Hepatocyte (in vitro differentiated cells): ENCODE data around the gene CD248.

ENCODE experiments used
- EZH2 ChIP-seq: fragments of 200-600 bp; sonication (generic); IDR thresholded peaks from 2 replicates; pipeline ENCODE4 v1.6.1; 2016; ENCODE audit warnings: antibody characterized with exemption, mild to moderate bottlenecking, borderline replicate concordance
- EZH2phosphoT487 ChIP-seq: fragments of 200-600 bp; sonication (generic); IDR thresholded peaks from one replicate; pipeline ENCODE4 v1.6.1; 2018; ENCODE audit warnings: antibody characterized with exemption, mild to moderate bottlenecking, low read depth, moderate library complexity; ENCODE audit not compliant: unreplicated experiment, severe bottlenecking
- TF ChIP-seq, protein P1 (sequence below): fragments of 200-600 bp; sonication (generic); IDR thresholded peaks from 2 replicates; pipeline ENCODE4 v1.5.1; 2016; ENCODE audit warnings: antibody characterized with exemption, mild to moderate bottlenecking; ENCODE audit not compliant: poor library complexity

DNA sequence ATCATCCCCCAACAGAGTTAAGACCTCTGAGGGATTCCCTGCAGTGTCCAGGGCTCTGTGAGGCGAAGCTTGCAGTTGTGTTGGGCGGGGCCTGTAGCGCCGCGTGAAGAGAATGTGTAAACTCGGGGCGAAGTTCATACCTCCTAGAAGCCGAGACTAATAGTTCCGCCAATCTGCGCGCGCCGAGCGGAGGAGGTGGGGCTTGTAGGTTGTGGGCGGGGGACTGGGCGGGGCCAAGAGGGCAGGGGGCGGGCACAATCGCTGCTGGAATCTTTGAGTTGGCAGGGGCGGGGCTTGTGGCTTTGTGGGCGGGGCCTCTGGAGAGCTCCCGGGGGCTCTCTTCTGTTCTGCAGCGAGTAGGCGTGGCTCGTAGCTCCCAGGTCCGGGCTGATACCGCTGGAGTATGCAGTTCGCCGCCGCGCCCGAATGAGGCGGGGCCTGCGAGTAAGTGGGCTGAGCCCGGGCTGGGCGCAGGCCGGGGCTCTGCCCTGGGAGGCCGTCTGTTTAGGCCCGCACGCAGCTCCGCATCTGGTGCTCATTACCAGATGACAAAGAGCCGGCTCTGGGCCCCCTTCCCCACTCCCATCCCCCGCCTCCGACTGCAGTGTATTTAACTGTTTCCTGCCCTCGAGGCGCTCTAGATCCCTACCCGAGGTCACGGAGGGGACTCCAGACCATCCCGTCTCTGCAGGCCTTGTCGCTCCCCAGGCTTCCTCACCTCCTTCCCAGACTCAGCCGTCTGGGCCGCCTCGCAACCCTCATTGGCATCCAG lies 4.1 kb downstream of the CD248 start:
- TF ChIP-seq, protein P1, sequence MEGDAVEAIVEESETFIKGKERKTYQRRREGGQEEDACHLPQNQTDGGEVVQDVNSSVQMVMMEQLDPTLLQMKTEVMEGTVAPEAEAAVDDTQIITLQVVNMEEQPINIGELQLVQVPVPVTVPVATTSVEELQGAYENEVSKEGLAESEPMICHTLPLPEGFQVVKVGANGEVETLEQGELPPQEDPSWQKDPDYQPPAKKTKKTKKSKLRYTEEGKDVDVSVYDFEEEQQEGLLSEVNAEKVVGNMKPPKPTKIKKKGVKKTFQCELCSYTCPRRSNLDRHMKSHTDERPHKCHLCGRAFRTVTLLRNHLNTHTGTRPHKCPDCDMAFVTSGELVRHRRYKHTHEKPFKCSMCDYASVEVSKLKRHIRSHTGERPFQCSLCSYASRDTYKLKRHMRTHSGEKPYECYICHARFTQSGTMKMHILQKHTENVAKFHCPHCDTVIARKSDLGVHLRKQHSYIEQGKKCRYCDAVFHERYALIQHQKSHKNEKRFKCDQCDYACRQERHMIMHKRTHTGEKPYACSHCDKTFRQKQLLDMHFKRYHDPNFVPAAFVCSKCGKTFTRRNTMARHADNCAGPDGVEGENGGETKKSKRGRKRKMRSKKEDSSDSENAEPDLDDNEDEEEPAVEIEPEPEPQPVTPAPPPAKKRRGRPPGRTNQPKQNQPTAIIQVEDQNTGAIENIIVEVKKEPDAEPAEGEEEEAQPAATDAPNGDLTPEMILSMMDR: no peak
- TF ChIP-seq EZH2 (no peak), EZH2phosphoT487 (no peak)
